Kidney epithelial cell (primary cell): ENCODE results near the gene ZFHX3. TPM values are rescaled to one million over a fixed set of nuclear protein-coding genes. Genes with fewer than 3 reads are reported as not detected.

Experiments
- DNase-seq: peaks from one replicate; pipeline ENCODE4 v3.0.0-alpha.2; 2010; ENCODE audit warnings: low read depth
- H3K27me3 ChIP-seq: 2 replicates; pipeline ENCODE4 v1.6.0; 2011; ENCODE audit warnings: low read length; ENCODE audit not compliant: control insufficient read depth, insufficient read depth
- H3K36me3 ChIP-seq: 2 replicates; pipeline ENCODE4 v1.5.1; 2011; ENCODE audit warnings: low read length; ENCODE audit not compliant: control insufficient read depth, insufficient read depth
- H3K4me3 ChIP-seq: 2 replicates; pipeline ENCODE4 v1.5.1; 2011; ENCODE audit warnings: low read depth, mild to moderate bottlenecking, control low read depth, low read length
- CTCF ChIP-seq: IDR thresholded peaks from 2 replicates; pipeline ENCODE4 v1.5.1; 2011; ENCODE audit warnings: mild to moderate bottlenecking, moderate library complexity, low read length, control low read depth, inconsistent platforms; ENCODE audit not compliant: insufficient read depth, poor library complexity, severe bottlenecking
- total RNA-seq: library from RNA; depleted of rRNA; stranded (reverse); fragments of >200 nt; gene quantifications from 2 replicates; pipeline ENCODE4 v1.2.3, GENCODE V29; 2015

ZFHX3 gene
- total RNA-seq, 1 donor from 2014 or later = 19.9 TPM

- H3K36me3 ChIP-seq = peaks cover 1% of the 10 kb centered on the region
- no peak for DNase-seq
- no peak overlapping the region for H3K4me3 ChIP-seq
- no peaks in the 10 kb centered on the region for H3K27me3 ChIP-seq
- no peak for TF ChIP-seq CTCF
Measured at GRCh38 chr16:72947379-72948237, 100.3 kb downstream of the ZFHX3 start.

GRCh38 chr16:72946474-72947194, 101.3 kb downstream of the ZFHX3 start:
- DNase-seq = no peak
- TF ChIP-seq CTCF = no peak
- Histone ChIP-seq H3K4me3 (no peak overlapping the region), H3K27me3 (no peaks in the 10 kb centered on the region), H3K36me3 (peaks cover 1% of the 10 kb centered on the region)

GRCh38 chr16:72946063-72946462, 101.9 kb downstream of the ZFHX3 start:
- Histone ChIP-seq H3K27me3 (no peaks in the 10 kb centered on the region), H3K4me3 (no peak overlapping the region), H3K36me3 (peaks cover 1% of the 10 kb centered on the region)
- TF ChIP-seq CTCF = no peak
- DNase-seq = no peak

GRCh38 chr16:72945611-72946010, 102.3 kb downstream of the ZFHX3 start:
- Histone ChIP-seq H3K36me3 (peaks cover 1% of the 10 kb centered on the region), H3K27me3 (no peaks in the 10 kb centered on the region), H3K4me3 (no peak overlapping the region)
- no peak for DNase-seq
- no peak for TF ChIP-seq CTCF

GRCh38 chr16:72944757-72945485, 103.0 kb downstream of the ZFHX3 start:
- DNase-seq = no peak
- Histone ChIP-seq H3K4me3 (no peak overlapping the region), H3K27me3 (no peaks in the 10 kb centered on the region), H3K36me3 (no peaks in the 10 kb centered on the region)
- TF ChIP-seq CTCF = no peak
